AG04450 (cell line): ENCODE results near the gene GRK3. TPM values are rescaled to one million over a fixed set of nuclear protein-coding genes. Genes with fewer than 3 reads are reported as not detected.

Experiments used
- CTCF ChIA-PET: fragments of 300-600, 350-600 bp; formaldehyde crosslinking; extraction: SDS; loops from one replicate; lab custom pipeline; 2022; ENCODE audit warnings: antibody characterized with exemption, inconsistent platforms; lab: Charles Lee
- POLR2A ChIA-PET: fragments of 350-600 bp; formaldehyde crosslinking; extraction: SDS; loops from one replicate; lab custom pipeline; 2021; ENCODE audit warnings: antibody characterized with exemption, inconsistent platforms; lab: Yijun Ruan, JAX
- DNase-seq: peaks from one replicate; pipeline ENCODE4 v3.0.0-alpha.2; 2011; ENCODE audit warnings: low read depth, low spot score
- H3K27ac ChIP-seq: one replicate; pipeline ENCODE4 v1.5.1; 2012; ENCODE audit warnings: low read depth, low read length, control low read depth
- H3K27me3 ChIP-seq: one replicate; pipeline ENCODE4 v1.6.0; 2012; ENCODE audit warnings: low read length; ENCODE audit not compliant: control insufficient read depth, insufficient read depth
- H3K4me3 ChIP-seq: 2 replicates; pipeline ENCODE4 v1.5.1; 2011; ENCODE audit warnings: mild to moderate bottlenecking, low read depth, low read length, control low read depth
- H3K9me3 ChIP-seq: 2 replicates; pipeline ENCODE4 v1.5.1; 2012; ENCODE audit warnings: low read length; ENCODE audit not compliant: control insufficient read depth, insufficient read depth
- polyA plus RNA-seq: library from polyadenylated mRNA; depleted of rRNA; stranded (reverse); fragments of >200 nt; gene quantifications from 2 replicates; pipeline ENCODE4 v1.2.3, GENCODE V29; 2011
- TF ChIP-seq, protein P1 (sequence below): IDR thresholded peaks from 2 replicates; pipeline ENCODE4 v1.5.1; 2011; ENCODE audit warnings: low read depth, low read length, control low read depth, inconsistent platforms

Gene GRK3
- polyA plus RNA-seq, 1 experiment, result 0.72 TPM

DNA sequence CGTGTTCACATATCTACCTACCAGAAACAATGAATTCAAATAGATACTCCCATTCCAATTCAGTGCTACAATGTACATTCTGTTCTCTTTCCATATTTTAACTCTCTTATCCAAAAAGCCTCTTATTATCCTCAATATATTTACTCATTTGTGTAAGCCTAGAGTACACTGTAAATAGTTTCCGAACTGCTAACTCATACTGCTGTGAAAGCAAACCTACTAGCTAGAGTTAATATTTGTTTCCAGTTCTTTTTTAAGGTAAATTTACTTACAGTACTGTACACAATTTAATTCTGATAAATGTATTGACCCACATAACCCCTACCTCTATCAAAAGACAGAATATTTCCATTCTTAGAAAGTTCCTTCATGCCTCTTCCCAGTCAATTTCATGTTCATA, 71.8 kb downstream of the GRK3 start:
- POLR2A ChIA-PET, result no interaction called here

DNA sequence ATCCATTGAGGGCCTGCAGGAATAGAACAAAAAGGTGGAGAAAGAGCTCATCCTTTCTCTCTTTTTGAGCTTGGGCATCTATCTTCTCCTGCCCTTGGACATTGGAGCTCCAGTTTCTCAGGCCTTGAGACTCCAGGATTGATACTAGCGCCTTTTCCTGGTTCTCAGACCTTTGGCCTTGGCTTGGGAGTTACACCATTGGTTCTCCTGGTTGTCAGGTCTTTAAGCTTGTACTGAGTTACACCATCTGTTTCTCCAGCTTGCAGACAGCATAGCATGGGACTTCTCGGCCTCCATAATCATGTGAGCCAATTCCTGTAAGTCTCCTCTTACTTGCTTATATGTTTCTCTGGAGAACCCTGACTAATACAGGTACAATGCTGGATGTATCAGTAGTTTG, 72.6 kb downstream of the GRK3 start:
- H3K27ac ChIP-seq, result no peak overlapping the region
- no peak overlapping the region for H3K4me3 ChIP-seq
- TF ChIP-seq, protein P1, sequence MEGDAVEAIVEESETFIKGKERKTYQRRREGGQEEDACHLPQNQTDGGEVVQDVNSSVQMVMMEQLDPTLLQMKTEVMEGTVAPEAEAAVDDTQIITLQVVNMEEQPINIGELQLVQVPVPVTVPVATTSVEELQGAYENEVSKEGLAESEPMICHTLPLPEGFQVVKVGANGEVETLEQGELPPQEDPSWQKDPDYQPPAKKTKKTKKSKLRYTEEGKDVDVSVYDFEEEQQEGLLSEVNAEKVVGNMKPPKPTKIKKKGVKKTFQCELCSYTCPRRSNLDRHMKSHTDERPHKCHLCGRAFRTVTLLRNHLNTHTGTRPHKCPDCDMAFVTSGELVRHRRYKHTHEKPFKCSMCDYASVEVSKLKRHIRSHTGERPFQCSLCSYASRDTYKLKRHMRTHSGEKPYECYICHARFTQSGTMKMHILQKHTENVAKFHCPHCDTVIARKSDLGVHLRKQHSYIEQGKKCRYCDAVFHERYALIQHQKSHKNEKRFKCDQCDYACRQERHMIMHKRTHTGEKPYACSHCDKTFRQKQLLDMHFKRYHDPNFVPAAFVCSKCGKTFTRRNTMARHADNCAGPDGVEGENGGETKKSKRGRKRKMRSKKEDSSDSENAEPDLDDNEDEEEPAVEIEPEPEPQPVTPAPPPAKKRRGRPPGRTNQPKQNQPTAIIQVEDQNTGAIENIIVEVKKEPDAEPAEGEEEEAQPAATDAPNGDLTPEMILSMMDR, result no peak
- DNase-seq, result no peak
- H3K9me3 ChIP-seq, result no peaks in the 10 kb centered on the region
- CTCF ChIA-PET, result no interaction called here
- no peaks in the 10 kb centered on the region for H3K27me3 ChIP-seq
- POLR2A ChIA-PET, result no interaction called here

More for the DNA sequence above, 71.8 kb downstream of the GRK3 start:
- Histone ChIP-seq H3K27ac (no peak overlapping the region), H3K27me3 (no peaks in the 10 kb centered on the region), H3K4me3 (no peak overlapping the region), H3K9me3 (no peaks in the 10 kb centered on the region)
- TF ChIP-seq, protein P1, result no peak
- CTCF ChIA-PET, result no interaction called here
- DNase-seq, result no peak

DNA sequence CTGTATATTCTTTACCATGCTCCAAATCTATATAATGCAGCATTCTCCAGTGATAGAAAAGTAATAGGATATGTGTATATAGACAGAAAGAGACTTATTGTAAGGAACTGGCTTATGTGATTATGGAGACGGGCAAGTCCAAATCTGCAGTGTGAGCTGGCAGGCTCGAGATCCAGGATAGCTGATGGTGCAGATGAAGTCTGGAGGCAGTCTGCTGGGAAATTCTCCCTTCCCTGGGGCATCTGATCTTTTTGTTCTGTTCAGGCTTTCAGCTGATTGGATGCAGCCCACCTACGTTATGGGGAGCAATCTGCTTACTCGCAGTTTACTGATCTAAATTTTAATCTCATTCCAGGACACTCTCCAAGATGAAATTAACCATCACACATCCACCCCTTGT, 73.2 kb downstream of the GRK3 start:
- H3K27me3 ChIP-seq, result no peaks in the 10 kb centered on the region
- no peak overlapping the region for H3K27ac ChIP-seq
- TF ChIP-seq, protein P1, result no peak
- DNase-seq, result no peak
- H3K4me3 ChIP-seq, result no peak overlapping the region
- ChIA-PET CTCF (no interaction called here), POLR2A (no interaction called here)
- no peaks in the 10 kb centered on the region for H3K9me3 ChIP-seq

DNA sequence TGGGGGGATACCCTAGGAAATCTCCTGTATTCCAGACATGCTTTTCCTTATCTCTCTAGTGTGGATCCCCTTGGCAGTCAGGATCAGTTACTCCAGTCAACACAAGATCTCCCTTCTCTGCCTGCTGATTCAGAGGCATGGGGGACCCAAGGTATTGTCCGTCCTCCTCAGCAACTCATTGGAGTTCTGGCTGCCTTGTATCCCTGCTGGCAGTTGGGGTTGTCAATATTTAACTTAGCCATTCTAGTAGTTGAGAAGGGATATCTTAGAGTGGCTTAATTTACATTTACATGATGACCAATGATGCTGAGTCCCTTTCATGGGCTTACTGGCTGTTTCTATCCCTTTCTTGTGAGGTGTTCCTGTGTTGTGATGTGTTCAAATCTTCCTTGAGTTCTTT, 74.2 kb downstream of the GRK3 start:
- no peak for DNase-seq
- no peak overlapping the region for H3K27ac ChIP-seq
- no peaks in the 10 kb centered on the region for H3K9me3 ChIP-seq
- CTCF ChIA-PET, result no interaction called here
- no peak overlapping the region for H3K4me3 ChIP-seq
- TF ChIP-seq, protein P1, result no peak
- POLR2A ChIA-PET, result no interaction called here
- no peaks in the 10 kb centered on the region for H3K27me3 ChIP-seq

DNA sequence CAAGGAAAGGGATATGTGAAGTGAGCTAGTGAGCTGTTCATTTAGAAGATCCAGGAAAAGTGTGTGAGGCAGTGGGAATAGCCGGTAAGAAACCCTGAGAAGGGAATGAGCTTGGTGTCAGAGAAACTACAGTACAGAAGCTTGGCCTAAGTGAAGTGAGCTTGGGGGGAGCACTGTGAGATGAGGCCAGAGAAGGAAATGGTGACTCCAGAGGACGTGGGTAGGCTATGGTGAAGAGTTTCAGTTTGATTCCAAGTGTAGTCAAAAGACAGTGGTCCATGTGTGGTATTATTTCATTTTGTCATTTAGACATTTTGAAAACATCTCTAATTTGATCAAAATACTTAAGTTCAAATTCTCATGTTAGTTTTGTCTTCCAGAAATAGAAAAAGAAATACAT, 77.2 kb downstream of the GRK3 start:
- CTCF ChIA-PET, result no interaction called here
- Histone ChIP-seq H3K4me3 (no peak overlapping the region), H3K27me3 (no peaks in the 10 kb centered on the region), H3K27ac (no peak overlapping the region), H3K9me3 (no peaks in the 10 kb centered on the region)
- TF ChIP-seq, protein P1, result no peak
- DNase-seq, result no peak
- POLR2A ChIA-PET, result no interaction called here
